OCI-LY1 (cell line): Measurements from ENCODE around the gene TPD52L1.

Source experiments
- EZH2 ChIP-seq: fragments of 200-600 bp; sonication (generic), shearing (Covaris generic); IDR thresholded peaks from 2 replicates; pipeline ENCODE4 v1.8.0; 2017; ENCODE audit warnings: borderline replicate concordance, mixed run types, mild to moderate bottlenecking, antibody characterized with exemption, low read length, moderate library complexity, mixed read lengths
- TF ChIP-seq, protein P1 (sequence below): fragments of 200-600 bp; sonication (generic), shearing (Covaris generic); IDR thresholded peaks from 2 replicates; pipeline ENCODE4 v1.5.1; 2017; ENCODE audit warnings: mild to moderate bottlenecking, antibody characterized with exemption, low read length, moderate library complexity, mixed read lengths

GRCh38 chr6:125156496-125156895 lies 2.9 kb downstream of the TPD52L1 start:
- TF ChIP-seq, protein P1, sequence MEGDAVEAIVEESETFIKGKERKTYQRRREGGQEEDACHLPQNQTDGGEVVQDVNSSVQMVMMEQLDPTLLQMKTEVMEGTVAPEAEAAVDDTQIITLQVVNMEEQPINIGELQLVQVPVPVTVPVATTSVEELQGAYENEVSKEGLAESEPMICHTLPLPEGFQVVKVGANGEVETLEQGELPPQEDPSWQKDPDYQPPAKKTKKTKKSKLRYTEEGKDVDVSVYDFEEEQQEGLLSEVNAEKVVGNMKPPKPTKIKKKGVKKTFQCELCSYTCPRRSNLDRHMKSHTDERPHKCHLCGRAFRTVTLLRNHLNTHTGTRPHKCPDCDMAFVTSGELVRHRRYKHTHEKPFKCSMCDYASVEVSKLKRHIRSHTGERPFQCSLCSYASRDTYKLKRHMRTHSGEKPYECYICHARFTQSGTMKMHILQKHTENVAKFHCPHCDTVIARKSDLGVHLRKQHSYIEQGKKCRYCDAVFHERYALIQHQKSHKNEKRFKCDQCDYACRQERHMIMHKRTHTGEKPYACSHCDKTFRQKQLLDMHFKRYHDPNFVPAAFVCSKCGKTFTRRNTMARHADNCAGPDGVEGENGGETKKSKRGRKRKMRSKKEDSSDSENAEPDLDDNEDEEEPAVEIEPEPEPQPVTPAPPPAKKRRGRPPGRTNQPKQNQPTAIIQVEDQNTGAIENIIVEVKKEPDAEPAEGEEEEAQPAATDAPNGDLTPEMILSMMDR: no peak
- no peak for TF ChIP-seq EZH2
